HEK293T (cell line): ENCODE results near the gene MYCBPAP.

Experiments used
- ARNT ChIP-seq: fragments of 450-650 bp; IDR thresholded peaks from 2 replicates; pipeline ENCODE4 v1.6.1; 2017; ENCODE audit warnings: mild to moderate bottlenecking
- BHLHE40 ChIP-seq: fragments of 450-650 bp; IDR thresholded peaks from 2 replicates; pipeline ENCODE4 v1.6.1; 2016; ENCODE audit warnings: mild to moderate bottlenecking, moderate library complexity, borderline replicate concordance
- HDGF ChIP-seq: fragments of 450-650 bp; IDR thresholded peaks from 2 replicates; pipeline ENCODE4 v1.6.1; 2017; ENCODE audit warnings: antibody characterized with exemption, borderline replicate concordance
- LEF1 ChIP-seq: fragments of 450-650 bp; IDR thresholded peaks from 2 replicates; pipeline ENCODE4 v1.6.1; 2017; ENCODE audit warnings: mild to moderate bottlenecking, borderline replicate concordance
- SP1 ChIP-seq: fragments of 450-650 bp; IDR thresholded peaks from 2 replicates; pipeline ENCODE4 v1.6.1; 2017
- TF ChIP-seq, protein P1 (sequence below): fragments of 450-650 bp; IDR thresholded peaks from 2 replicates; pipeline ENCODE4 v1.6.1; 2016

DNA sequence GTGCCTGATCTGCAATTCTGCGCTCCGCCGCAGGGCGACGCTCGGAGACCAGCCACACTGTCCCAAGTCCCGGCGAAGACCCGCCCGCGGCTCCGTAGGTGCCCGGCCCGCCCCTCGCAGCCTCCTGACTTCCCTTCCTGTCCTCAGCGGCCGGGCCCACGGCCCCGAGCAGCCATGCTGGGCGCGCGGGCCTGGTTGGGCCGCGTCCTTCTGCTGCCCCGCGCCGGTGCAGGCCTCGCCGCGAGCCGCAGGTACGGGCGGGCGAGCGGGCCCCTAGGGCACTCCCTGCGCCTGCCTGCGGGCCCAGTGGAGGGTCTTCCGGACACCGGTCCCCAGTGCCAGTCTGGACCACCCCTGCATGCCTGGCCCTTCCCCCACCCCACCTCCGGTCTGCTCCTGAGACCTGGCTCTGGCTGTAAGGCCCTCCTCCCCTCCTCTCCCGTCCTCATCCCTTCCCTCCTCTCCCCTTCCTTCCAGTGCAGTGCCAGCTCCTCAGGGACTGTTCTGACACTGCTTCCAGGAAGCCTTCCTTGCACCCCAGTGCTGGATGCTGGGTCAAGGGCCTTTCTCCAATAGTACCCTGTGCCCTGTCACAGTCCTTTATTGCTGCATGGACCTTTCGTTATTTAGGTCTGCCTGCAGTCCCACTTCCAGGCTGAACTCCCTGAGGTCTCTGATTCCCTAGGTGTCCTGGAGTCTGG is 38.9 kb downstream of the MYCBPAP start, which contains the start of gene SPATA20:
- TF ChIP-seq, protein P1, sequence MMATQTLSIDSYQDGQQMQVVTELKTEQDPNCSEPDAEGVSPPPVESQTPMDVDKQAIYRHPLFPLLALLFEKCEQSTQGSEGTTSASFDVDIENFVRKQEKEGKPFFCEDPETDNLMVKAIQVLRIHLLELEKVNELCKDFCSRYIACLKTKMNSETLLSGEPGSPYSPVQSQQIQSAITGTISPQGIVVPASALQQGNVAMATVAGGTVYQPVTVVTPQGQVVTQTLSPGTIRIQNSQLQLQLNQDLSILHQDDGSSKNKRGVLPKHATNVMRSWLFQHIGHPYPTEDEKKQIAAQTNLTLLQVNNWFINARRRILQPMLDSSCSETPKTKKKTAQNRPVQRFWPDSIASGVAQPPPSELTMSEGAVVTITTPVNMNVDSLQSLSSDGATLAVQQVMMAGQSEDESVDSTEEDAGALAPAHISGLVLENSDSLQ, result no peak
- TF ChIP-seq LEF1 (no peak), SP1 (no peak), ARNT (no peak), BHLHE40 (no peak), HDGF (no peak)
